Body of pancreas (tissue), 4 donors: ENCODE results near the gene EDEM2.

Experiments
- POLR2A ChIP-seq, 3 donors: fragments of 450-650 bp; IDR thresholded peaks; one replicate each; pipeline ENCODE4 v1.6.1; 2016; ENCODE audit warnings: antibody characterized with exemption in 3 of 3, mild to moderate bottlenecking in 2 of 3
- TF ChIP-seq, protein P1 (sequence below), 7 experiments: fragments of 450-650 bp in 4 of 7; fragments of 200-600 bp in 3 of 7; sonication (generic) in 3 of 7; IDR thresholded peaks; one replicate each; pipeline ENCODE4 v1.5.1; 2016 to 2019; ENCODE audit warnings: antibody characterized with exemption in 7 of 7

DNA sequence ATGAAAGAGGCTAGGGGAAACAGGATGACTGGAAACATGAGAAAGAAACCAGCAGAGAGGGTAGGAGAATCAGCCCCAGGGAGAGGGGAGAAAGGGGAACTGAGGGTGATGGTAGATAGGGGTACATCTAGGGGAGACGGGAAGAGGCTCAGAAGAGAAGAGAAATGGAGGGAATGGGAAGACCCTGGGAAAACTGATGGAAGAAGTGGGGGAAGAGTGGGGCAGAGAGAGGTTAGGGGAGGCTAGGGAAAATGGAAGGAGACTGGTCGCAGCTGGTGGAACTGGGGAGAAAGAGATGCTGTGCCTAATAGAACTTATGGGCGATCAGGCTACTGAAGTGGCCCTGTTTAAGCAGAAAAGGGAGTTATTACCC is 25.3 kb upstream of the EDEM2 start:
- TF ChIP-seq, protein P1, sequence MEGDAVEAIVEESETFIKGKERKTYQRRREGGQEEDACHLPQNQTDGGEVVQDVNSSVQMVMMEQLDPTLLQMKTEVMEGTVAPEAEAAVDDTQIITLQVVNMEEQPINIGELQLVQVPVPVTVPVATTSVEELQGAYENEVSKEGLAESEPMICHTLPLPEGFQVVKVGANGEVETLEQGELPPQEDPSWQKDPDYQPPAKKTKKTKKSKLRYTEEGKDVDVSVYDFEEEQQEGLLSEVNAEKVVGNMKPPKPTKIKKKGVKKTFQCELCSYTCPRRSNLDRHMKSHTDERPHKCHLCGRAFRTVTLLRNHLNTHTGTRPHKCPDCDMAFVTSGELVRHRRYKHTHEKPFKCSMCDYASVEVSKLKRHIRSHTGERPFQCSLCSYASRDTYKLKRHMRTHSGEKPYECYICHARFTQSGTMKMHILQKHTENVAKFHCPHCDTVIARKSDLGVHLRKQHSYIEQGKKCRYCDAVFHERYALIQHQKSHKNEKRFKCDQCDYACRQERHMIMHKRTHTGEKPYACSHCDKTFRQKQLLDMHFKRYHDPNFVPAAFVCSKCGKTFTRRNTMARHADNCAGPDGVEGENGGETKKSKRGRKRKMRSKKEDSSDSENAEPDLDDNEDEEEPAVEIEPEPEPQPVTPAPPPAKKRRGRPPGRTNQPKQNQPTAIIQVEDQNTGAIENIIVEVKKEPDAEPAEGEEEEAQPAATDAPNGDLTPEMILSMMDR (IDR thresholded peaks at IDR 0.05), result no peak
- no peak for TF ChIP-seq POLR2A (IDR thresholded peaks at IDR 0.05)
